Astrocyte of the cerebellum (primary cell): ENCODE results near the gene ZNF184.

Experiments
- DNase-seq: peaks from one replicate; pipeline ENCODE4 v3.0.0-alpha.2; 2011; ENCODE audit warnings: low read depth
- H3K4me3 ChIP-seq: 2 replicates; pipeline ENCODE4 v1.5.1; 2011; ENCODE audit warnings: mild to moderate bottlenecking, low read depth, low read length, moderate library complexity
- in situ Hi-C: cut with HindIII; loops from 2 replicates; pipeline ENCODE4 v1.10.0; 2017; ENCODE audit warnings: low sequenced_read_pairs
- TF ChIP-seq, protein P1 (sequence below): IDR thresholded peaks from 2 replicates; pipeline ENCODE4 v1.5.1; 2012; ENCODE audit warnings: low read length, low read depth, moderate library complexity, mild to moderate bottlenecking; ENCODE audit errors: missing control alignments

The ZNF184 gene

DNA sequence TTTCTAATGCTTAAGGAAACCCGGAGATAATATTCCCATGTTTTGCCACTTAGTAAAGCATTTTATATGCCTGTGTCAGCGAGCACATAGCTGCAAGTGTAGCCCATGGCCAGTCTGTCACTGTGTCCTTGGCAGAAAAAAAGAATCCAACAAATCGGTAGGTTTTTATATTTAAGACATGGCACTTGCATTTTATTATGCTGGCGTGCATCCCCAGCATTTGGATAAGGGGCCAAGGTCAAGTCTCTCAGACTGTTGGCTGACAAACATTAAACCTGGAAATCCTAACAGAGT, 1.2 kb upstream of the ZNF184 start:
- TF ChIP-seq, protein P1, sequence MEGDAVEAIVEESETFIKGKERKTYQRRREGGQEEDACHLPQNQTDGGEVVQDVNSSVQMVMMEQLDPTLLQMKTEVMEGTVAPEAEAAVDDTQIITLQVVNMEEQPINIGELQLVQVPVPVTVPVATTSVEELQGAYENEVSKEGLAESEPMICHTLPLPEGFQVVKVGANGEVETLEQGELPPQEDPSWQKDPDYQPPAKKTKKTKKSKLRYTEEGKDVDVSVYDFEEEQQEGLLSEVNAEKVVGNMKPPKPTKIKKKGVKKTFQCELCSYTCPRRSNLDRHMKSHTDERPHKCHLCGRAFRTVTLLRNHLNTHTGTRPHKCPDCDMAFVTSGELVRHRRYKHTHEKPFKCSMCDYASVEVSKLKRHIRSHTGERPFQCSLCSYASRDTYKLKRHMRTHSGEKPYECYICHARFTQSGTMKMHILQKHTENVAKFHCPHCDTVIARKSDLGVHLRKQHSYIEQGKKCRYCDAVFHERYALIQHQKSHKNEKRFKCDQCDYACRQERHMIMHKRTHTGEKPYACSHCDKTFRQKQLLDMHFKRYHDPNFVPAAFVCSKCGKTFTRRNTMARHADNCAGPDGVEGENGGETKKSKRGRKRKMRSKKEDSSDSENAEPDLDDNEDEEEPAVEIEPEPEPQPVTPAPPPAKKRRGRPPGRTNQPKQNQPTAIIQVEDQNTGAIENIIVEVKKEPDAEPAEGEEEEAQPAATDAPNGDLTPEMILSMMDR, result no peak
- DNase-seq, result no peak
- H3K4me3 ChIP-seq, result no peak overlapping the region
- in situ Hi-C loops, result no loop called here

DNA sequence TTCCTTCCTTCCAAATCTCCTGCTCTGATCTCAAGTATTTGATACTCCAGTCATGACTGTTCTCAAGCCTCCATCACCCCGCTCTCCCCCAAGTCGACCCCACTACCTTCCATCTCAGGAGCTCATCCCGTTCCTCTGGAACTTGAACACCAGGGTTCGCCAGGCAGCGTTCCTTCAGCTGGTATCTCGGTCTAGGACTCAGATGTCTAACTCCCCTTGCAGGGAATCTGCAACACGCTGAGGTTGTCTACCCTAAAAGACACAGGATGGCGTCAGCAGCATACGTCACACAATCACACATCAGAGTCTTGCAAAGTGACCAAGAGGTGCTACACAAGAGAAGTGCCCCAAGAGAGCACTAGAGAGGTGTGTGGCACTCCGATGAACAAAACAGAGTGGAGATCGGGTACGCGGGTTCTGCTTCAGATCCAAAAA, 706 bp downstream of the ZNF184 start:
- H3K4me3 ChIP-seq, result peak overlapping the region; percentile 84
- DNase-seq, result no peak
- in situ Hi-C loops, result no loop called here
- TF ChIP-seq, protein P1, result no peak

DNA sequence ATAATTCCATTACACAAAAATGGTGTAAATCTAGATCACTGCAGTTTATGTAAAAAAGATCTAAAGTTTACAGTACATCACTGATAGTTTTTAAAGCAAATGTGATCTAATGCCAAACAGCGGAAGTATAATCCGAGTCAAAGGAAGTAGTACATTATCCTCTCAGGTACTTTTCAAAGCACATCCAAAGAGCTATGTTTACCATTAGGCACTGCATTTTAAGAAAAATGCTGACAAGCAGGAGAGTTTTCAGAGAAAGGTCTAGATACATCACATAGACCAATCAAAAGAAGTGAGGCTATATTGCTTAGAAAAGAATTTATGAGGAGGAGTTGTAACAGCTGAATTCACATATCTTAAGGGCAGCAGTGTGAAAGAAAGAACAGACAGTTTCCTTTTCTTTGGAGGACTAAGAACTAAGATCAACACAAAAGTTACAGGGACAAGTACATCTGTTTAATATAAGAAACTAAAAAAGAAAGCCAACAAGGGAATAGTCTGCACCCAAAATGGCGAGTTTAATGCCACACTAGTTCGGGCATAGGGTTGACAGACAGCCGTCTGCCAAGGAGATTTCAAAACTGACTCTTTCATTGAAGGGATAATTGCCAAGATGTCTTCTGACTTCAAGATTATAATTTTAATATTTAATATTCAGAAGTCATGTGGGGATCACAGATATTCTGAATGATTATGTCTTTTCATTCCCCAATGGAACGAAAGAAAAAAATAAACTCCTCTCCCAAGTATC, 1.4 kb downstream of the ZNF184 start:
- H3K4me3 ChIP-seq, result peak overlapping the region; percentile 84
- DNase-seq, result no peak
- TF ChIP-seq, protein P1, result no peak
- in situ Hi-C loops, result no loop called here

DNA sequence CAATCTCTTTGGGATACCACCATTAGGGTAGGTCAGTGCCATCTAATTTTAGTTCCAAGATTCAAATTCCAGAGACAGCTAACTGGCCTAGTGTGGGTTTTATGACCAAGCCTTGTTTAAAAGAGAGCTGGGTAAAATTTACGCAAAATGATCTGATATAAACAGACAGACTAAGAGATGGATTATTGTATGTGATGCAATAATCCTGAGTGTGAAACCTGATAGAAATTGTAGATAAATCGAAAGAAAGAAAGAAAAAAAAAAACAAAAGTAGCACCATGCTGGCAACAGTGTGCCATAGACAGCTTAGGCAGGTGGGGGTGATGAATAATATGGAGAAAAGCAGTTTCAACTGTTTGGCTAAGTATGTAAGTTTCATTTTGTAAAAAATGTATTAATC, 2.9 kb downstream of the ZNF184 start:
- no peak for DNase-seq
- H3K4me3 ChIP-seq, result no peak overlapping the region
- in situ Hi-C loops, result no loop called here
- TF ChIP-seq, protein P1, result no peak

DNA sequence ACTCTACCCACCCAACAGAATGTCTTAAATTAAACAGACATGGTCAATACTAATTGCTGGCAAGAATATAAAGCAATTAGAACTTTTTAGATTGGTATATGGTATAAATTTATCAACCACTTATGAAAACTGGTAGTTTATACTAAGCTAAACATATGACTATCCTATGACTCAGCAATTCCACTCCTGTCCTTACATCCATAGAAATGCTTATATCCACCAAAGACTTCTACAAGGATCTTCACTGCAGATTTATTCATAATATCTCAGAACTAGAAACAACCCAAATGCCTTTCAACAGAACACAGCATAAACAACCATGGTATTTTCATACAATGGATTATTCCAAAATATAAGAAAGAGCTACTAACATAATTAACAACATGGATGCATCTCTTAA, 4.6 kb downstream of the ZNF184 start:
- H3K4me3 ChIP-seq, result no peak overlapping the region
- TF ChIP-seq, protein P1, result no peak
- in situ Hi-C loops, result no loop called here
- DNase-seq, result no peak

DNA sequence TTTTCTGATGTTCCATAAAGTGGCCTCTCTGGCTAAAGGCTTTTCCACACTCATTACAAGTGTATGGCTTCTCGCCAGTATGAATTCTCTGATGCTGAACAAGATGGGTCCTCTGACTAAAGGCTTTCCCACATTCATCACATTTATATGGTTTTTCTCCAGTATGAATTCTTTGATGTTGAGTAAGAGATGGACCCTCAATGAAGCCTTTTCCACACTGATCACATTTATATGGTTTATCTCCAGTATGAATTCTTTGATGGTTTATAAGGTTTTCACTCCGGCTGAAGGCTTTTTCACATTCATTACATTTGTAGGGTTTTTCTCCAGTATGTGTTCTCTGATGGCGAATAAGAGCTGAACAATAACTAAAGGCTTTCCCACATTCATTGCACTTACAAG, 20.4 kb downstream of the ZNF184 start:
- no peak overlapping the region for H3K4me3 ChIP-seq
- in situ Hi-C loops, result no loop called here
- TF ChIP-seq, protein P1, result no peak
- no peak for DNase-seq
